ENCODE data around the gene SASH1. TPM values are rescaled to one million over a fixed set of nuclear protein-coding genes. Genes with fewer than 3 reads are reported as not detected.

SASH1 gene
- total and polyA plus RNA-seq, 2 donors (not counting 3 experiments of a cell fraction or from before 2014, with no cell fraction given), result 18.5 to 103 TPM

DNA sequence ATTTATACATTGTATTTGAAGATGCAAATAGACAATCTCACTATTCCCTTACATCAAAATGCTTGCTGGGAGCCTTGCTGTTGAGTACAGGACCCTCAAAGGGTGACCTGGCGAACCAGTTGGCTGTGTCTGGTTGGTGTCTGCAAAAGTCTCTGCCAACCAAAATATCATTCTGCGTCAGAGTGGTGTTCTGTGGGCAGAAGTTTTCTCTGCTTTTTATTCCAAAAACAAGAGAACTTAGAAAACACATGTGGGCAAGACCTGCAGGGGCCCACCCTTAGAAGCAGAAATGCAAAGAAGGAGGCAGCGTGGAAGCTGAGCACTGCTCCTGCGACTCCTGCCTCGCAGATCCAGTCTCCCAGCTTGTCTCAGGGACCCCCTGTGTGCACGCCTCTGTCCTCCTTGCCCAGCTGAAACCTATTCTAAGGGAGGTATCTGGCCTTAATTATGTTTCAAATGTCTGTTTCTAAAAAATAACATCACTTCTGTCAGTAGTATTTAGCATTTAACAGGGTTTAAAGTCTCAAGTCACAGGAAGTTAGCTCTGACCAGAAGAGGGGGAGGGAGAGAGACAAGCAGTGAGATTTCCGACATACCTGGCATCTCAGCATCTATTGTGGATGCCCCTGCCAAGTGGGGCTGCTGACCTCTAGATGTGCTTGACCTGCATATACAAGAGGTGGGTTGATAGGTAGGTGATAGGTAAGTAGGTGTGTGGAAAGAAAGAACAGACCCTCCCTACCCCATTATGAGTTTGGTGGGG is 101.3 kb downstream of the SASH1 start:
- Histone ChIP-seq H3K4me2 (ENCODE audit: insufficient read depth, low read length) (no peak overlapping the region), H3K27me3 (ENCODE audit: control insufficient read depth in 2 of 2, insufficient read depth in 2 of 2, low read length in 2 of 2) (no peaks in the 10 kb centered on the region), H3K9me1 (replicated peaks; ENCODE audit: control insufficient read depth, extremely low read depth, insufficient read depth, low read length) (no peaks in the 10 kb centered on the region), H3K36me3 (ENCODE audit: control insufficient read depth in 2 of 2, extremely low read depth in 1 of 2, insufficient read depth in 2 of 2, low read length in 2 of 2) (peaks cover 0 to 8% of the 10 kb centered on the region in 2 experiments), H2AFZ (ENCODE audit: low read depth, low read length) (no peak overlapping the region), H3K9me3 (replicated peaks; ENCODE audit: control insufficient read depth, insufficient read depth, low read length) (no peaks in the 10 kb centered on the region), H4K20me1 (replicated peaks; ENCODE audit: control insufficient read depth, extremely low read depth, insufficient read depth, low read length) (no peaks in the 10 kb centered on the region), H3K4me3 (replicated peaks in 1 of 3; ENCODE audit: insufficient read depth in 1 of 3, low read depth in 1 of 3, low read length in 3 of 3) (no peak overlapping the region), H3K79me2 (ENCODE audit: control insufficient read depth, insufficient read depth, low read length) (peaks cover 58% of the 10 kb centered on the region), H3K27ac (ENCODE audit: insufficient read depth, low read depth, low read length) (peak overlapping the region; percentile 89), H3K9ac (replicated peaks; ENCODE audit: extremely low read depth, insufficient read depth, low read length) (peak overlapping the region; percentile 1), H3K4me1 (ENCODE audit: control insufficient read depth, extremely low read depth, insufficient read depth, low read length) (peaks cover 79% of the 10 kb centered on the region)
- FAIRE-seq (no peak), DNase-seq (ENCODE audit: low read depth, low spot score) (peak; percentile 31)
- CTCF ChIA-PET, result no interaction called here
- dilution Hi-C loops (cut with MboI; ENCODE audit: extremely low pct_ligation_motif_present, low sequenced_read_pairs) (no loop called here), intact Hi-C loops (cut with micrococcal nuclease) (no loop called here)
- no TSS peak for BruUV-seq (replicated peaks)
- TF ChIP-seq GATA2 (IDR thresholded peaks at IDR 0.05; ENCODE audit: insufficient read depth, insufficient read length, low read depth, low read length) (no peak), EZH2 (IDR thresholded peaks at IDR 0.05; ENCODE audit: borderline replicate concordance, low read depth, low read length, severe bottlenecking) (no peak)
- POLR2A ChIA-PET, result no interaction called here

DNA sequence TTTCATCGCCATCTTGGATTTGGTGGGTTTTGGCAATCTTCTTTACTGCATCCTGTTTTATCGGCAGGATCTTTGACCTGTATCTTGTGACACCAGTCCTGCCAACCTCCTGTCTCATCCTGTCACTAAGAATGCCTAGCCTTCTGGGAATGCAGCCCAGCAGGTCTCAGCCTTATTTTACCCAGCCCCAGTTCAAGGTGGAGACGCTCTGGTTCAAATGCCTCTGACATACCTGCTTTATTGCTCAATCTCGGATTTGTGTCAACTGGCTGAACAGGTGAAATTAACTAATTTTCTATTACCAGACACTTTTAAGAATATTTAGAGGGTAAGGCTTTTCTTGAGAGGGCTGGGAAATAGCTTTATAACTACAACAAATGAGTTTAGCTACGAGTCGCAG is 102.5 kb downstream of the SASH1 start:
- H3K27me3 ChIP-seq (ENCODE audit: control insufficient read depth in 2 of 2, insufficient read depth in 2 of 2, low read length in 2 of 2), result no peaks in the 10 kb centered on the region
- H3K9me3 ChIP-seq (replicated peaks; ENCODE audit: control insufficient read depth, insufficient read depth, low read length), result no peaks in the 10 kb centered on the region
- ChIA-PET POLR2A (interaction anchor here (0.6 to 1.4 kb wide), 2 partner anchors 10 to 95 kb away, joined by 3 to 5 read pairs; no protein-coding TSS in a partner anchor), CTCF (interaction anchor here (0.6 to 2.6 kb wide), 14 partner anchors 9 to 268 kb away, joined by 3 to 12 read pairs (median 3); no protein-coding TSS in a partner anchor)
- no peaks in the 10 kb centered on the region for H4K20me1 ChIP-seq (replicated peaks; ENCODE audit: control insufficient read depth, extremely low read depth, insufficient read depth, low read length)
- FAIRE-seq (no peak), DNase-seq (ENCODE audit: low read depth, low spot score) (no peak)
- peak overlapping the region; percentile 89 for H3K27ac ChIP-seq (ENCODE audit: insufficient read depth, low read depth, low read length)
- no peak overlapping the region for H2AFZ ChIP-seq (ENCODE audit: low read depth, low read length)
- peaks cover 0 to 8% of the 10 kb centered on the region in 2 experiments for H3K36me3 ChIP-seq (ENCODE audit: control insufficient read depth in 2 of 2, extremely low read depth in 1 of 2, insufficient read depth in 2 of 2, low read length in 2 of 2)
- H3K4me2 ChIP-seq (ENCODE audit: insufficient read depth, low read length), result peak overlapping the region; percentile 29
- H3K9me1 ChIP-seq (replicated peaks; ENCODE audit: control insufficient read depth, extremely low read depth, insufficient read depth, low read length), result no peaks in the 10 kb centered on the region
- intact Hi-C loops (cut with micrococcal nuclease) (loop anchor here (1.0 kb wide), 2 partner anchors 10 to 103 kb away; partner anchors contain the start of gene SASH1), dilution Hi-C loops (cut with MboI; ENCODE audit: extremely low pct_ligation_motif_present, low sequenced_read_pairs) (no loop called here)
- TSS peak; percentile 80 for BruUV-seq (replicated peaks)
- H3K79me2 ChIP-seq (ENCODE audit: control insufficient read depth, insufficient read depth, low read length), result peaks cover 59% of the 10 kb centered on the region
- no peak overlapping the region for H3K4me3 ChIP-seq (replicated peaks in 1 of 3; ENCODE audit: insufficient read depth in 1 of 3, low read depth in 1 of 3, low read length in 3 of 3)
- peak overlapping the region; percentile 52 for H3K9ac ChIP-seq (replicated peaks; ENCODE audit: extremely low read depth, insufficient read depth, low read length)
- TF ChIP-seq, protein P1, sequence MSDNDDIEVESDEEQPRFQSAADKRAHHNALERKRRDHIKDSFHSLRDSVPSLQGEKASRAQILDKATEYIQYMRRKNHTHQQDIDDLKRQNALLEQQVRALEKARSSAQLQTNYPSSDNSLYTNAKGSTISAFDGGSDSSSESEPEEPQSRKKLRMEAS (IDR thresholded peaks at IDR 0.05; ENCODE audit: insufficient read depth, insufficient read length), result no peak
- TF ChIP-seq POLR2AphosphoS5 (IDR thresholded peaks at IDR 0.05; ENCODE audit: insufficient read depth, low read depth, low read length), result no peak
- TF ChIP-seq POLR2A (IDR thresholded peaks at IDR 0.05; ENCODE audit: low read depth, low read length), result no peak
- no peak for TF ChIP-seq JUN (IDR thresholded peaks at IDR 0.05; ENCODE audit: borderline replicate concordance, insufficient read depth, insufficient read length, low read depth)
- no peak for TF ChIP-seq EZH2 (IDR thresholded peaks at IDR 0.05; ENCODE audit: borderline replicate concordance, low read depth, low read length, severe bottlenecking)
- no peak for TF ChIP-seq GATA2 (IDR thresholded peaks at IDR 0.05; ENCODE audit: insufficient read depth, insufficient read length, low read depth, low read length)
- TF ChIP-seq, protein P2, sequence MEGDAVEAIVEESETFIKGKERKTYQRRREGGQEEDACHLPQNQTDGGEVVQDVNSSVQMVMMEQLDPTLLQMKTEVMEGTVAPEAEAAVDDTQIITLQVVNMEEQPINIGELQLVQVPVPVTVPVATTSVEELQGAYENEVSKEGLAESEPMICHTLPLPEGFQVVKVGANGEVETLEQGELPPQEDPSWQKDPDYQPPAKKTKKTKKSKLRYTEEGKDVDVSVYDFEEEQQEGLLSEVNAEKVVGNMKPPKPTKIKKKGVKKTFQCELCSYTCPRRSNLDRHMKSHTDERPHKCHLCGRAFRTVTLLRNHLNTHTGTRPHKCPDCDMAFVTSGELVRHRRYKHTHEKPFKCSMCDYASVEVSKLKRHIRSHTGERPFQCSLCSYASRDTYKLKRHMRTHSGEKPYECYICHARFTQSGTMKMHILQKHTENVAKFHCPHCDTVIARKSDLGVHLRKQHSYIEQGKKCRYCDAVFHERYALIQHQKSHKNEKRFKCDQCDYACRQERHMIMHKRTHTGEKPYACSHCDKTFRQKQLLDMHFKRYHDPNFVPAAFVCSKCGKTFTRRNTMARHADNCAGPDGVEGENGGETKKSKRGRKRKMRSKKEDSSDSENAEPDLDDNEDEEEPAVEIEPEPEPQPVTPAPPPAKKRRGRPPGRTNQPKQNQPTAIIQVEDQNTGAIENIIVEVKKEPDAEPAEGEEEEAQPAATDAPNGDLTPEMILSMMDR (IDR thresholded peaks at IDR 0.05; ENCODE audit: extremely low read depth in 1 of 2, insufficient read depth in 1 of 2, low read depth in 1 of 2, low read length in 2 of 2), result no peak
- TF ChIP-seq FOS (IDR thresholded peaks at IDR 0.05; ENCODE audit: borderline replicate concordance, insufficient read depth, low read length), result no peak
- TF ChIP-seq MYC (IDR thresholded peaks at IDR 0.05; ENCODE audit: low read depth, low read length), result no peak
- H3K4me1 ChIP-seq (ENCODE audit: control insufficient read depth, extremely low read depth, insufficient read depth, low read length), result peaks cover 76% of the 10 kb centered on the region

Measured in endothelial cell of umbilical vein (primary cell).